Nephron progenitor cell (in vitro differentiated cells): Measurements from ENCODE around the gene CTSW.

ENCODE experiments used
- DNase-seq: peaks from one replicate; pipeline ENCODE4 v3.0.0; 2021
- H3K27ac Mint-ChIP-seq: 2 replicates; pipeline ENCODE4 v1.8.0; 2021; ENCODE audit warnings: mild to moderate bottlenecking, moderate library complexity, mixed read lengths
- H3K27me3 Mint-ChIP-seq: 2 replicates; pipeline ENCODE4 v1.8.0; 2021; ENCODE audit warnings: mild to moderate bottlenecking, low read depth, mixed read lengths; ENCODE audit not compliant: poor library complexity
- H3K36me3 Mint-ChIP-seq: 2 replicates; pipeline ENCODE4 v1.8.0; 2021; ENCODE audit warnings: low read depth, mixed read lengths
- H3K4me1 Mint-ChIP-seq: 2 replicates; pipeline ENCODE4 v1.8.0; 2021; ENCODE audit warnings: mixed read lengths
- H3K4me3 Mint-ChIP-seq: 2 replicates; pipeline ENCODE4 v1.8.0; 2021; ENCODE audit warnings: mild to moderate bottlenecking, moderate library complexity, mixed read lengths
- H3K9me3 Mint-ChIP-seq: 2 replicates; pipeline ENCODE4 v1.8.0; 2021; ENCODE audit warnings: mild to moderate bottlenecking, moderate library complexity, mixed read lengths
- TF ChIP-seq, protein P1 (sequence below): fragments of 200-600 bp; sonication (generic); IDR thresholded peaks from 2 replicates; pipeline ENCODE4 v1.5.0; 2021; ENCODE audit warnings: antibody characterized with exemption

The CTSW gene

GRCh38 chr11:65885808-65886536 lies 6.3 kb downstream of the CTSW start:
- Mint-ChIP-seq H3K9me3 (no peaks in the 10 kb centered on the region), H3K36me3 (peaks cover 33% of the 10 kb centered on the region), H3K4me3 (peak overlapping the region; percentile 97), H3K27ac (no peak overlapping the region), H3K27me3 (peaks cover 17% of the 10 kb centered on the region), H3K4me1 (peaks cover 50% of the 10 kb centered on the region)
- DNase-seq: no peak
- TF ChIP-seq, protein P1, sequence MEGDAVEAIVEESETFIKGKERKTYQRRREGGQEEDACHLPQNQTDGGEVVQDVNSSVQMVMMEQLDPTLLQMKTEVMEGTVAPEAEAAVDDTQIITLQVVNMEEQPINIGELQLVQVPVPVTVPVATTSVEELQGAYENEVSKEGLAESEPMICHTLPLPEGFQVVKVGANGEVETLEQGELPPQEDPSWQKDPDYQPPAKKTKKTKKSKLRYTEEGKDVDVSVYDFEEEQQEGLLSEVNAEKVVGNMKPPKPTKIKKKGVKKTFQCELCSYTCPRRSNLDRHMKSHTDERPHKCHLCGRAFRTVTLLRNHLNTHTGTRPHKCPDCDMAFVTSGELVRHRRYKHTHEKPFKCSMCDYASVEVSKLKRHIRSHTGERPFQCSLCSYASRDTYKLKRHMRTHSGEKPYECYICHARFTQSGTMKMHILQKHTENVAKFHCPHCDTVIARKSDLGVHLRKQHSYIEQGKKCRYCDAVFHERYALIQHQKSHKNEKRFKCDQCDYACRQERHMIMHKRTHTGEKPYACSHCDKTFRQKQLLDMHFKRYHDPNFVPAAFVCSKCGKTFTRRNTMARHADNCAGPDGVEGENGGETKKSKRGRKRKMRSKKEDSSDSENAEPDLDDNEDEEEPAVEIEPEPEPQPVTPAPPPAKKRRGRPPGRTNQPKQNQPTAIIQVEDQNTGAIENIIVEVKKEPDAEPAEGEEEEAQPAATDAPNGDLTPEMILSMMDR: no peak

- H3K27ac Mint-ChIP-seq: peak overlapping the region; percentile 99
- H3K4me3 Mint-ChIP-seq: peak overlapping the region; percentile 97
- TF ChIP-seq, protein P1: no peak
- H3K4me1 Mint-ChIP-seq: peaks cover 53% of the 10 kb centered on the region
- no peak for DNase-seq
- no peaks in the 10 kb centered on the region for H3K9me3 Mint-ChIP-seq
- peaks cover 18% of the 10 kb centered on the region for H3K27me3 Mint-ChIP-seq
- H3K36me3 Mint-ChIP-seq: peaks cover 33% of the 10 kb centered on the region
Measured at GRCh38 chr11:65886826-65887722, 7.4 kb downstream of the CTSW start.

GRCh38 chr11:65887723-65888162 lies 8.1 kb downstream of the CTSW start:
- TF ChIP-seq, protein P1: no peak
- H3K4me1 Mint-ChIP-seq: peaks cover 60% of the 10 kb centered on the region
- H3K9me3 Mint-ChIP-seq: no peaks in the 10 kb centered on the region
- H3K27ac Mint-ChIP-seq: peak overlapping the region; percentile 99
- H3K4me3 Mint-ChIP-seq: peak overlapping the region; percentile 97
- DNase-seq: no peak
- peaks cover 28% of the 10 kb centered on the region for H3K36me3 Mint-ChIP-seq
- peaks cover 23% of the 10 kb centered on the region for H3K27me3 Mint-ChIP-seq

- TF ChIP-seq, protein P1: peak; percentile 81
- peaks cover 28% of the 10 kb centered on the region for H3K36me3 Mint-ChIP-seq
- H3K27me3 Mint-ChIP-seq: peaks cover 23% of the 10 kb centered on the region
- H3K27ac Mint-ChIP-seq: peak within 1 kb of the TSS; percentile 99
- H3K4me1 Mint-ChIP-seq: peaks cover 65% of the 10 kb centered on the region
- peak within 1 kb of the TSS; percentile 97 for H3K4me3 Mint-ChIP-seq
- peak; percentile 98 for DNase-seq
- H3K9me3 Mint-ChIP-seq: no peaks in the 10 kb centered on the region
Measured at GRCh38 chr11:65888163-65888814, 8.7 kb downstream of the CTSW start, which contains the start of gene FIBP. TSS of gene FIBP (minus strand) at chr11:65888471. CDS start at chr11:65888418, 53 bp downstream.

DNA sequence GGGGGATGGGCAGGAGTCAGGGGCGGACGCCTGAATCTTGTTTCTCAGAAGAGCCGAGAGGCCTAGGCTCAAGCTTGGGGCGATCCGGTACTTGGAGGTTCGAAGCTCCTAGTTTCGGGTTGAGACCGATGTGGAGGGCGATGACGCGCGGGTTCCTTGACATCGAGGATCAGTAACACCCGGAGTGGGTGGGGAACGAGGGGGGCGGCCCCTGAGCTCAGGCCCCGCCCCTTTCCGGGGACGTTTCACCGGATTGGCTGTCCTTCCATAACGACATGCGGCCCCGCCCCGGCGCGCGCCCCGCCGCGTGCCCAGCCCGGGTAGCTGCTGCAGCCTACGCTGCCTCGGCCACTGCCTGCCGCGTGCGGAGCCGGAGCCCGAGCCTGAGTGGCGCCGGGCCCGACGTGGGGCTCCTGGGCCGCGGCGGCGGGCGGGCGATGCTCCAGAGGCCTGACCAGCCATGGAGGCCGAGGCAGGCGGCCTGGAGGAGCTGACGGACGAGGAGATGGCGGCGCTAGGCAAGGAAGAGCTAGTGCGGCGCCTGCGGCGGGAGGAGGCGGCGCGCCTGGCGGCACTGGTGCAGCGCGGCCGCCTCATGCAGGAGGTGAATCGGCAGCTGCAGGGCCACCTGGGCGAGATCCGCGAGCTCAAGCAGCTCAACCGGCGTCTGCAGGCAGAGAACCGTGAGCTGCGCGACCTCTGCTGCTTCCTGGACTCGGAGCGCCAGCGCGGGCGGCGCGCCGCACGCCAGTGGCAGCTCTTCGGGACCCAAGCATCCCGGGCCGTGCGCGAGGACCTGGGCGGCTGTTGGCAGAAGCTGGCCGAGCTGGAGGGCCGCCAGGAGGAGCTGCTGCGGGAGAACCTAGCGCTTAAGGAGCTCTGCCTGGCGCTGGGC lies 10.9 kb downstream of the CTSW start, which contains the start of gene CCDC85B:
Gene CCDC85B (plus strand): TSS at position 350 of the 895 bp plus-strand sequence. CDS start 111 bp downstream, at position 461.
- Mint-ChIP-seq H3K36me3 (peaks cover 14% of the 10 kb centered on the region), H3K27me3 (peaks cover 28% of the 10 kb centered on the region), H3K4me3 (peak within 1 kb of the TSS; percentile 97), H3K27ac (no peak within 1 kb of the TSS), H3K9me3 (no peaks in the 10 kb centered on the region), H3K4me1 (peaks cover 66% of the 10 kb centered on the region)
- DNase-seq: peak; percentile 97
- TF ChIP-seq, protein P1: peak; percentile 10
